ENCODE measurements around the gene HESX1. TPM values are rescaled to one million over a fixed set of nuclear protein-coding genes. Genes with fewer than 3 reads are reported as not detected.

The HESX1 gene
- total and polyA plus RNA-seq, 4 donors: 0.76 to 2.9 (median 1.4) TPM

- TF ChIP-seq CTCF (IDR thresholded peaks at IDR 0.05; ENCODE audit: control extremely low read depth, extremely low read depth): no peak
- no peak overlapping the region for H3K27ac ChIP-seq (ENCODE audit: low read depth in 1 of 2, low read length in 1 of 2)
- no peaks in the 10 kb centered on the region for H3K9me3 ChIP-seq (ENCODE audit: control insufficient read depth in 4 of 4, insufficient read depth in 3 of 4, low read length in 3 of 4)
- H3K27me3 ChIP-seq (ENCODE audit: control insufficient read depth in 3 of 3, insufficient read depth in 3 of 3, low read length in 2 of 3): no peaks in the 10 kb centered on the region
- no peak overlapping the region for H3K4me3 ChIP-seq
- peaks cover 4 to 55% (median 21%) of the 10 kb centered on the region in 5 donors for H3K4me1 ChIP-seq (ENCODE audit: control insufficient read depth in 5 of 5, insufficient read depth in 5 of 5, low read length in 5 of 5)
- no peaks in the 10 kb centered on the region for H3K36me3 ChIP-seq (ENCODE audit: control insufficient read depth in 4 of 4, insufficient read depth in 4 of 4, low read length in 4 of 4)
- ATAC-seq (ENCODE audit: insufficient read depth, low FRiP score) (no peak), DNase-seq (no peak)
- H3K9ac ChIP-seq (ENCODE audit: insufficient read depth in 1 of 2, low read length in 2 of 2): no peak overlapping the region
- 83 to 92% methylated on average over 3 of the region's 3 CpGs for WGBS, 2 donors
These were observed 44.5 kb downstream of the HESX1 start for GRCh38 chr3:57155310-57155643.

GRCh38 chr3:57154470-57155309 is 45.1 kb downstream of the HESX1 start:
- TF ChIP-seq CTCF (IDR thresholded peaks at IDR 0.05; ENCODE audit: control extremely low read depth, extremely low read depth): no peak
- 70 to 74% methylated on average over 15 of the region's 15 CpGs for whole genome bisulfite sequencing, 2 donors
- H3K27me3 ChIP-seq (ENCODE audit: control insufficient read depth in 3 of 3, insufficient read depth in 3 of 3, low read length in 2 of 3): no peaks in the 10 kb centered on the region
- no peaks in the 10 kb centered on the region for H3K9me3 ChIP-seq (ENCODE audit: control insufficient read depth in 4 of 4, insufficient read depth in 3 of 4, low read length in 3 of 4)
- no peak overlapping the region for H3K27ac ChIP-seq (ENCODE audit: low read depth in 1 of 2, low read length in 1 of 2)
- ATAC-seq (ENCODE audit: insufficient read depth, low FRiP score): no peak
- H3K36me3 ChIP-seq (ENCODE audit: control insufficient read depth in 4 of 4, insufficient read depth in 4 of 4, low read length in 4 of 4): no peaks in the 10 kb centered on the region
- peaks cover 4 to 53% (median 17%) of the 10 kb centered on the region in 5 donors for H3K4me1 ChIP-seq (ENCODE audit: control insufficient read depth in 5 of 5, insufficient read depth in 5 of 5, low read length in 5 of 5)
- no peak for DNase-seq
- no peak overlapping the region for H3K9ac ChIP-seq (ENCODE audit: insufficient read depth in 1 of 2, low read length in 2 of 2)
- no peak overlapping the region for H3K4me3 ChIP-seq

- Histone ChIP-seq H3K4me1 (ENCODE audit: control insufficient read depth in 5 of 5, insufficient read depth in 5 of 5, low read length in 5 of 5) (peaks cover 0 to 35% (median 14%) of the 10 kb centered on the region in 5 donors), H3K9ac (ENCODE audit: insufficient read depth in 1 of 2, low read length in 2 of 2) (peak overlapping the region in 1 of 2 donors; percentile 51), H3K9me3 (ENCODE audit: control insufficient read depth in 4 of 4, insufficient read depth in 3 of 4, low read length in 3 of 4) (no peaks in the 10 kb centered on the region), H3K27ac (ENCODE audit: low read depth in 1 of 2, low read length in 1 of 2) (peak overlapping the region in 1 of 2 donors; percentile 30), H3K4me3 (no peak overlapping the region), H3K27me3 (ENCODE audit: control insufficient read depth in 3 of 3, insufficient read depth in 3 of 3, low read length in 2 of 3) (no peaks in the 10 kb centered on the region), H3K36me3 (ENCODE audit: control insufficient read depth in 4 of 4, insufficient read depth in 4 of 4, low read length in 4 of 4) (no peaks in the 10 kb centered on the region)
- DNase-seq (no peak), ATAC-seq (ENCODE audit: insufficient read depth, low FRiP score) (no peak)
- whole genome bisulfite sequencing, 2 donors: 80 to 82% methylated on average over 19 of the region's 19 CpGs
- no peak for TF ChIP-seq CTCF (IDR thresholded peaks at IDR 0.05; ENCODE audit: control extremely low read depth, extremely low read depth)
These were observed 47.3 kb downstream of the HESX1 start for GRCh38 chr3:57152151-57153143.
